GM21717 (cell line): Measurements from ENCODE around the gene MUC4.
"Not testable (repeated sequence)": the region's sequence is repeated elsewhere in the genome, so short reads cannot be mapped to it uniquely, and the experiment has no call there.

ENCODE experiments used
- ATAC-seq: cut with Tn5 transposase; IDR thresholded peaks from one replicate; pipeline ENCODE4 v1.9.1; 2021; ENCODE audit warnings: mild to moderate bottlenecking, moderate library complexity; ENCODE audit not compliant: unreplicated experiment

The MUC4 gene

GRCh38 chr3:195748661-195749060 is 63.1 kb downstream of the MUC4 start:
- ATAC-seq: no peak

GRCh38 chr3:195746751-195747150 is 65.0 kb downstream of the MUC4 start:
- ATAC-seq: no peak

- ATAC-seq: no peak
Observed at GRCh38 chr3:195746346-195746745, 65.4 kb downstream of the MUC4 start.

GRCh38 chr3:195744437-195744836 is 67.3 kb downstream of the MUC4 start:
- ATAC-seq: no peak

GRCh38 chr3:195739561-195740111 is 72.1 kb downstream of the MUC4 start:
- no peak for ATAC-seq

GRCh38 chr3:195738274-195739044 is 73.3 kb downstream of the MUC4 start:
- no peak for ATAC-seq

- not testable (repeated sequence) for ATAC-seq
Observed at GRCh38 chr3:195737782-195738181, 73.9 kb downstream of the MUC4 start.

GRCh38 chr3:195736866-195737490 is 74.8 kb downstream of the MUC4 start:
- ATAC-seq: no peak

GRCh38 chr3:195735036-195735695 is 76.6 kb downstream of the MUC4 start:
- no peak for ATAC-seq

GRCh38 chr3:195732940-195733339 is 78.8 kb downstream of the MUC4 start:
- no peak for ATAC-seq

- ATAC-seq: no peak
Observed at GRCh38 chr3:195731356-195731905, 80.3 kb downstream of the MUC4 start.

- no peak for ATAC-seq
Observed at GRCh38 chr3:195729476-195730251, 82.1 kb downstream of the MUC4 start.

GRCh38 chr3:195728789-195729188 is 82.9 kb downstream of the MUC4 start:
- not testable (repeated sequence) for ATAC-seq

GRCh38 chr3:195727606-195728195 is 84.0 kb downstream of the MUC4 start:
- no peak for ATAC-seq

GRCh38 chr3:195725916-195726740 is 85.6 kb downstream of the MUC4 start:
- ATAC-seq: not testable (repeated sequence)

GRCh38 chr3:195724363-195724762 is 87.4 kb downstream of the MUC4 start:
- ATAC-seq: not testable (repeated sequence)

GRCh38 chr3:195722996-195723345 is 88.8 kb downstream of the MUC4 start:
- ATAC-seq: not testable (repeated sequence)

GRCh38 chr3:195722139-195722995 is 89.4 kb downstream of the MUC4 start:
- not testable (repeated sequence) for ATAC-seq
